ENCODE measurements around the gene SNAPC1.

The SNAPC1 gene, protein sequence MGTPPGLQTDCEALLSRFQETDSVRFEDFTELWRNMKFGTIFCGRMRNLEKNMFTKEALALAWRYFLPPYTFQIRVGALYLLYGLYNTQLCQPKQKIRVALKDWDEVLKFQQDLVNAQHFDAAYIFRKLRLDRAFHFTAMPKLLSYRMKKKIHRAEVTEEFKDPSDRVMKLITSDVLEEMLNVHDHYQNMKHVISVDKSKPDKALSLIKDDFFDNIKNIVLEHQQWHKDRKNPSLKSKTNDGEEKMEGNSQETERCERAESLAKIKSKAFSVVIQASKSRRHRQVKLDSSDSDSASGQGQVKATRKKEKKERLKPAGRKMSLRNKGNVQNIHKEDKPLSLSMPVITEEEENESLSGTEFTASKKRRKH

DNA sequence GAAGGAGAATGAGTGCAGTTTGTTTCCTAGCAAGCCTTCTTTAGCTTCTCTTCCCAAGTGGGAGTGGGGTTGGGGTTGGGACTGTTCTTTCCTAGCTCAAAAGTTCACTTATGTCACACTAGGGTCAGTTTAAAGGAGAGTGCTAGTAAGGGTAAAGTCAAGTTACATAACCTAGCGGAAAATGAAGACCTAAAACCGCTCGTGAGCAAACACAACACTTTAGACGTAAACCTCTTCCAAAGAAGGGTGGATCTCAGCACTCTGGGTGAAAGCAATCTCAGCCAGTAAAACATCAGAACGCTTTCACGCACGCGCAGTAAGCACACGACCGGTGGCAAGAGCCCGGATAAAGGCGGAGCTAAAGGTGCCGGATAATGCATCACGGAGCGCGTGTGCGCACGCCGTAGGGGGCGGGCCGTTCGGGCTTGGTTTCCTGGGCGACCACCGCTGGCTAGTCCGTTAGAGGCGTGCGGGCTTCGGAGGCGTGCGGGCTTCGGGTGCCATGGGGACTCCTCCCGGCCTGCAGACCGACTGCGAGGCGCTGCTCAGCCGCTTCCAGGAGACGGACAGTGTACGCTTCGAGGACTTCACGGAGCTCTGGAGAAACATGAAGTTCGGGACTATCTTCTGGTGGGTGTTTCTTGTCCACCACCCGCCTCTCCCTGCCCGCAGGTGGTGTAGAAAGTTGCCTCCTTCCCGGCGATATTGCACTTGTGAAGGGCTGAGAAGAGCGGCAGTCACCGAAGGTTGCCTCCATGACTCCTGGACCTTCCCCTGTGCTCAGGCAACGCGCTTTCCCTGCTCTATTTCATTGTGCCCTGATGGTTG is at the start of gene SNAPC1:
SNAPC1 (plus strand) TSS at position 462 of the 828 bp plus-strand sequence; CDS start at position 503, 41 bp downstream.
- peaks cover 45% of the 10 kb centered on the region for H3K4me1 Mint-ChIP-seq (ENCODE audit: low read depth)
- peaks cover 4% of the 10 kb centered on the region for H3K27me3 Mint-ChIP-seq
- no peaks in the 10 kb centered on the region for H3K9me3 Mint-ChIP-seq
- H3K4me3 Mint-ChIP-seq = peak within 1 kb of the TSS; percentile 96
- H3K27ac Mint-ChIP-seq = peak within 1 kb of the TSS; percentile 95
- peaks cover 23% of the 10 kb centered on the region for H3K36me3 Mint-ChIP-seq (ENCODE audit: low read depth)

DNA sequence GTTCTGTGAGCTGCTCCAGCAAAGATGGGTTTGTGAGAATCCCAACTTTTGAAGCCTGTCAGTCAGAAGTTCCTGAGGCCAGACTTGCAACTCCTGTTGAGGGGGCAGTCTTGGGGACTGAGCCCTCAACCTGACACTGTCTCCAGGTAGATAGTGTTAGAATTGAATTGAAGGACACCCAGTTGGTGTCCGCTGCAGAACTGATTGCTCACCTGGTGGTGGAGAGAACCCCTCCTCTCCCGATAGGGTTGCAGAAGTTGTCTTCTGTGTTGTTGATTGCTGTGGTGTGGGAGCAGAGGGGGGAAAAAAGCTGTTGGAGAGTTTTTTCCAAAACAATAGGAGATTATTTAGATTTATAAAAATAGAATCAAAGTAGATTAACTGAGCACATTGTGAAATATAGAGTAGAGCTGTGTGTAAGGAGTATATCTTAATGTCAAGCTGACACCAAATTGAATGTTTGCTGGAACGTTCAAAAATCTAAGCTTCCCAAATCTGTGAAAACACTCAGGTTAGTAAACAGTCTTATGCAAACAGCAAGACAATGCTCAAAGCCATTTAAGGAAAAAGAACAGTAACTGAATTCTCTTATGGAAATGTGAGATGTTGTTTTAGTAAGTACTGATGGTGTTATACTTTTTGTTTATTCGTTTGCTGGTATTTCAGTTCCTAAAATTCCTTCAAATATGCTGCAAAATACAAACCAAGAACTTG is 48.3 kb upstream of the SNAPC1 start:
- peak overlapping the region; percentile 40 for H3K27ac Mint-ChIP-seq
- no peaks in the 10 kb centered on the region for H3K27me3 Mint-ChIP-seq
- no peaks in the 10 kb centered on the region for H3K9me3 Mint-ChIP-seq
- H3K4me1 Mint-ChIP-seq (ENCODE audit: low read depth) = peaks cover 99% of the 10 kb centered on the region
- peaks cover 26% of the 10 kb centered on the region for H3K36me3 Mint-ChIP-seq (ENCODE audit: low read depth)
- H3K4me3 Mint-ChIP-seq = no peak overlapping the region

DNA sequence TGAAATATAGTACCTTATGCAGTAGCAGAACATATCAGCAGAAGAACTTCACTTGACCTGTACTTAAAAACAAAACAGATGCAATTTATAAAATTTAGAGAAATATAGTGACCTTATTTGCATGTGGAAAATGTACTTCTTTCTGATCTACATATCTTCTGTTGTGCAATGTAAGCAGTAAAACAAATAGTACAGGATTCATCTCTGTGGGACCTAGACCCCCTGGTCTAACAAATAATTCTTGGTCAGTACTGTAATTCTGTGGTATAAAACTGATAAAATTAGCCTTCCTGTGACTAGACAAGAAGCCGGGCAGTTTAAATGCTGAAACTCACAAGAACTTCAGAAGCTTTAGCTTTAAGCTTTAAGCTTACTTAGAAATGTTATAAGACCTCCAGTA is 45.3 kb upstream of the SNAPC1 start:
- H3K36me3 Mint-ChIP-seq (ENCODE audit: low read depth) = peaks cover 39% of the 10 kb centered on the region
- peaks cover 95% of the 10 kb centered on the region for H3K4me1 Mint-ChIP-seq (ENCODE audit: low read depth)
- H3K27me3 Mint-ChIP-seq = no peaks in the 10 kb centered on the region
- H3K4me3 Mint-ChIP-seq = no peak overlapping the region
- no peaks in the 10 kb centered on the region for H3K9me3 Mint-ChIP-seq
- peak overlapping the region; percentile 21 for H3K27ac Mint-ChIP-seq

DNA sequence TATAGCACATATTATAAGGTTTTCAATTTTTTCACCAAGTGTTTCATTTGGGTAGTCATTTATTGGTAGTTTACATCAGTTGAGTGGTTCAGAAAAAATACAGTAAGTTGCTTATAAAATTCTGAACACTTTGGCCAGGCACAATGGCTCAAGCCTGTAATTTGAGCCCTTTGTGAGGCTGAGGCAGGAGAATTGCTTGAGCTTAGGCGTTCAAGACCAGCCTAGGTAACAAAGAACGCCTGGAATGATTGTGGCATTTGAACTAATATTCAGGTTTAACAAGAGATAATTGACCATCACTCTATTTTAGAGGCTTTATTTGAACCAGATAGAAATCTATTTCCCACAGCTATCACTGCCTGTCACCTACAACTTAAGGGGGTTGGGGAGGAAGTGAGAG is 44.2 kb upstream of the SNAPC1 start:
- Mint-ChIP-seq H3K4me3 (no peak overlapping the region), H3K9me3 (no peaks in the 10 kb centered on the region), H3K4me1 (ENCODE audit: low read depth) (peaks cover 90% of the 10 kb centered on the region), H3K36me3 (ENCODE audit: low read depth) (peaks cover 37% of the 10 kb centered on the region), H3K27me3 (no peaks in the 10 kb centered on the region), H3K27ac (peak overlapping the region; percentile 58)

DNA sequence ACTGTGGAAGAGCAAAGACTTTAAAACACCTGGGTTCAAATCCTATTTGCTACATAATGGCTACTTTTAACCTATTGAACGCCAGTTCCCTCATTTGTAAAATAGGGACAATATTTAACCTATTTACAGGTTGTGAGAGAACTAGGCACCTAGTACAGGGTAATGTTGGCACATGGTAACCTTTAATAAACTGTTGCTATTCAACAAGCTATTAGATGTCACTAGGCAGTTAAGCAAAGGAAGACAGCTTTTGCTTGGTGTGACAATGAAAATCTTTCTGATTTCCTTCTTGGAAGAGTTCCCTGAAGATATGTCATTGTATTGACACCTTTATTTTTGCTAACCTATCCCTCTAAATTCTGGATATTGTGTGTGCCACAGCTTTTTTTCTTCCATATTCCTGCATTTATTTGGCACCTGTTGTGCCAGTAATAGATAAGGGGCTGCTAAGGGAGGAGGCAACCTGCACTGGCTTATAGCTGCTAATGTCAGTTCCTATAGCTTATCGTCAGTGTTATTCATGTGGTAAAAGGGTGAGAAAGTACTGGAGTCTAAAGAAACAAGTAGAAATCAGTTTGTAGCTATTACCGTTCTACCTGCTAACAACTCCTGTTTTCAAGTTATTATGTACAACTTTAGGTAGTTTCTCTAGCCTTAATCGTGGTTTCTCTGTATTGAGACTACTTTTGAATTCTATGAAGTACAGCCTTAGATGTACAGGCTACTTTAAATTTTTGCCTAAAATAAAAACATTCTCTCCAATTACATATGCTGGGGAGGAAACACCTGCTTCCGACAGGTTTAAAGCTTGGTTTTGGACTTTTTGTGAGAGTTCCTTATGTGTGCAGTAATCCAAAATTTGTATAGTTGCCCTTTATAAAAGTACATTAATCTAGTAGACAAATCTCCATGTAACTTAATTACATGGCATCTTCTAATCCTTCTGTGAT is 42.6 kb upstream of the SNAPC1 start:
- Mint-ChIP-seq H3K27ac (peak overlapping the region; percentile 60), H3K4me3 (peak overlapping the region; percentile 31), H3K36me3 (ENCODE audit: low read depth) (peaks cover 43% of the 10 kb centered on the region), H3K9me3 (no peaks in the 10 kb centered on the region), H3K27me3 (no peaks in the 10 kb centered on the region), H3K4me1 (ENCODE audit: low read depth) (peaks cover 86% of the 10 kb centered on the region)

DNA sequence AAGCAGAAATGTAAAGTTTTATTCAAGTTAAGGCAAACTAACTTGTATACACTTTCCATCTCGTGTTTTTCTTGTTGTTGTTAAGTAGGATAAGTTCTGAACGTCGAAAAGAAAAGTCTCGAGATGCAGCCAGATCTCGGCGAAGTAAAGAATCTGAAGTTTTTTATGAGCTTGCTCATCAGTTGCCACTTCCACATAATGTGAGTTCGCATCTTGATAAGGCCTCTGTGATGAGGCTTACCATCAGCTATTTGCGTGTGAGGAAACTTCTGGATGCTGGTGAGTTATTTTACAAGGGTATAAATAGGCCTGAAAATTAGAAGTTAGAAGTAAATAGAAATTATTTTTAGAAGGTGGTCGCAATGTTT is 41.9 kb upstream of the SNAPC1 start:
- peaks cover 85% of the 10 kb centered on the region for H3K4me1 Mint-ChIP-seq (ENCODE audit: low read depth)
- peaks cover 48% of the 10 kb centered on the region for H3K36me3 Mint-ChIP-seq (ENCODE audit: low read depth)
- peak overlapping the region; percentile 60 for H3K27ac Mint-ChIP-seq
- H3K9me3 Mint-ChIP-seq = no peaks in the 10 kb centered on the region
- H3K4me3 Mint-ChIP-seq = peak overlapping the region; percentile 31
- H3K27me3 Mint-ChIP-seq = no peaks in the 10 kb centered on the region

DNA sequence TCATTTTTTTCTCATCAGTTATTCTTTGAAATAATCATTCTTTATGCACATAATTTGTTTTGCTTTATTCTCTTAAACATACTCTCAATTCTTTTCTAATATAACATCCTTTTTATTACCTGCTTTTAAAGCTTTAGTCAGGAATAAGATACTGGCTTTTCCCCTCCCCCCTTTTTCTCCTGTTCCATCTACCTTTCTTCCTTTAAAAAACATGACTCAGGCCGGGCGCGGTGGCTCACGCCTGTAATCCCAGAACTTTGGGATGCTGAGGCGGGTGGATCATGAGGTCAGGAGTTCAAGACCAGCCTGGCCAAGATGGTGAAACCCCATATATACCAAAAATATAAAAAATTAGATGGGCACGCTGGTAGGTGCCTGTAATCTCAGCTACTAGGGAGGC is 41.5 kb upstream of the SNAPC1 start:
- no peaks in the 10 kb centered on the region for H3K27me3 Mint-ChIP-seq
- peaks cover 84% of the 10 kb centered on the region for H3K4me1 Mint-ChIP-seq (ENCODE audit: low read depth)
- no peaks in the 10 kb centered on the region for H3K9me3 Mint-ChIP-seq
- H3K27ac Mint-ChIP-seq = peak overlapping the region; percentile 50
- peaks cover 53% of the 10 kb centered on the region for H3K36me3 Mint-ChIP-seq (ENCODE audit: low read depth)
- peak overlapping the region; percentile 30 for H3K4me3 Mint-ChIP-seq

DNA sequence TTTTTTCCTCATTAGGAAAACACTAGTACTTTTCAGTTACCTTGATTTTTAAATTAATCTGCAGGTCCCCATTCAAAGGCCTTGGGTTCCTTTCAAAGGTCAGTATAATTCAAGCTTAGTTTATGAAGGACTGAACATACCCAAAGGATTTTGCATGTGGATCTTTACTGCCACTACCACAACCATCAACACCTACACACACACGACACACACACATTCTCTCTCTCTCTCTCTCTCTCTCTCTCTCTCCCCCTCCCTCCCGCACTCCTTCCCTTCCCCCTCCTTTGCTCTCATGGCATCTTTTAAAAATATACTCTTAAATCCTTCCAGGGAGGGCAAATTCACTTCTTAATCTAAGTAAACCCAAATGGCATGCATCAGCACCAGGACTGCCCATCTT is 38.1 kb upstream of the SNAPC1 start:
- Mint-ChIP-seq H3K27ac (no peak overlapping the region), H3K9me3 (no peaks in the 10 kb centered on the region), H3K27me3 (no peaks in the 10 kb centered on the region), H3K36me3 (ENCODE audit: low read depth) (peaks cover 82% of the 10 kb centered on the region), H3K4me3 (no peak overlapping the region), H3K4me1 (ENCODE audit: low read depth) (peaks cover 84% of the 10 kb centered on the region)

DNA sequence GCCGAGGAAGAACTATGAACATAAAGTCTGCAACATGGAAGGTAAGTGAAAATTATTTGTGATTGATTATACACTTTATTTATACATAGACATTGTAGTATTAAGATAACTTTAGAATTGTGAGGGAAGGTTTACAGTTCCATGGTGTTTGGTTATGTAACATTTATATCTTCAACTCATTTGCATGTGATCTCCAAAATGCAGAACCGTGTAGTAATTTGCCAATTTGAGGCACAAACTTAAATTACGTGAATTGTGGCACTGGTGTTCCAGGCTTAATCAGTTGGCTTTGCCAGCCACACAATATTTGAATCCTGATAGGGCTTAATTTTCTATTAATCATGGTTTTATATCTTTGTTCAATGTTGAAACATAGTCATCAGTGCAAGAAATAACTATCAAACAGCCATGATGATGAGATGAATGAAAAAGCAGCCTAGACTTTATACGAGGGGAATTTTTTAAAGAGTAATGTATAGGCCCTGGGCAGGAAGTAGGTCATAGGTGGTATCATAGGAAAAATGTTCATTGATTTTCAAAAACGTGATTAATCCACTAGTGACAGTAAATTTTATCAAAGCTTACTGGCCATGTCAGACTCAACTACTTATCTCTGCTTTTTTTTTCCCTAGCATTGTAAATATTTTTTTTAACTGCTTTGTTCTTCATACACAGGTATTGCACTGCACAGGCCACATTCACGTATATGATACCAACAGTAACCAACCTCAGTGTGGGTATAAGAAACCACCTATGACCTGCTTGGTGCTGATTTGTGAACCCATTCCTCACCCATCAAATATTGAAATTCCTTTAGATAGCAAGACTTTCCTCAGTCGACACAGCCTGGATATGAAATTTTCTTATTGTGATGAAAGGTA is 35.2 kb upstream of the SNAPC1 start:
- Mint-ChIP-seq H3K9me3 (no peaks in the 10 kb centered on the region), H3K4me1 (ENCODE audit: low read depth) (peaks cover 74% of the 10 kb centered on the region), H3K27ac (peak overlapping the region; percentile 71), H3K4me3 (peak overlapping the region; percentile 13), H3K36me3 (ENCODE audit: low read depth) (peaks cover 91% of the 10 kb centered on the region), H3K27me3 (no peaks in the 10 kb centered on the region)

DNA sequence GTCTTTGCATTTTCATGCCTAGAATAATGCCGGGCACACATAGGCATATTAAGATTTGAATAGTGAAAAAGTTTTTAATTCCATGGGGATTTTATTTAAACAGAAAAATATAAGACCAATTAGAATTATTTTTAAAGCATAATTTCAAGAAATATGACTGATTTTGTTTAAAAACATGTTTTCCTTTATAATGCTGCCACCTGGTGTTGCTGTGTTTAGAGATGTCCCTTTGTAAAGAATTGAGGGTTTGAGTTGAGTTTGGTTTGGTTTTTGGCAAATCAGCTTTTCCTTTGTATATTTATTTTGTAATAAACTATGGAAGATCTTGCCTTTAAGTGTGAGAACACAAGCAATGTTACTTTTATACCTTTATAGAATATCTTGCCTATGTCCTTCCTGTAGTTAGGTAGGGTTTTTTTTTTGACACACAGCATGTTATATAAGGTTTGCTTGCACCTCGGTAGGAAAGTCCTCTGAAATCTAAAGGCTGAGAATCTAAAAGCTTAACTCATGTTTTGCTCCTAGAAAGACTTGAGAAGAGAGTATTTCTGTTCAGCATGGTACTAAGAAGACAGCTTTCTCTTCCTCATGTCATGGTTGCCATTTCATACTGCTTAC is 31.4 kb upstream of the SNAPC1 start:
- peaks cover 95% of the 10 kb centered on the region for H3K36me3 Mint-ChIP-seq (ENCODE audit: low read depth)
- peaks cover 49% of the 10 kb centered on the region for H3K4me1 Mint-ChIP-seq (ENCODE audit: low read depth)
- no peaks in the 10 kb centered on the region for H3K27me3 Mint-ChIP-seq

DNA sequence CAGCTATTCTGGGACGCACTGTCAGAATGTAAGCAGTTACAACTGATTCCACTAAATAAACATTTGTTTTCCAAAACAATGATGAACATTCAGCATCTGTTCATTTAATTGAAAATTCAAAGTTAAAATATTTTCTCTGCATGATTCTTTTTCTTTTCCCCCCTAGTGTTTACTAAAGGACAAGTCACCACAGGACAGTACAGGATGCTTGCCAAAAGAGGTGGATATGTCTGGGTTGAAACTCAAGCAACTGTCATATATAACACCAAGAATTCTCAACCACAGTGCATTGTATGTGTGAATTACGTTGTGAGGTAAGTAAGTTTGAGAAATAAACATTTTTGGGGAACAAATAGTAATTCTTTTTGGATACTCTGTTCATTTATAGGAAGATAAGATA is 28.2 kb upstream of the SNAPC1 start:
- no peak overlapping the region for H3K4me3 Mint-ChIP-seq
- H3K36me3 Mint-ChIP-seq (ENCODE audit: low read depth) = peaks cover 92% of the 10 kb centered on the region
- H3K9me3 Mint-ChIP-seq = no peaks in the 10 kb centered on the region
- no peaks in the 10 kb centered on the region for H3K27me3 Mint-ChIP-seq
- H3K27ac Mint-ChIP-seq = no peak overlapping the region
- H3K4me1 Mint-ChIP-seq (ENCODE audit: low read depth) = peaks cover 22% of the 10 kb centered on the region

More for the DNA sequence above, 31.4 kb upstream of the SNAPC1 start:
- H3K27ac Mint-ChIP-seq = peak overlapping the region; percentile 14
- no peaks in the 10 kb centered on the region for H3K9me3 Mint-ChIP-seq
- H3K4me3 Mint-ChIP-seq = no peak overlapping the region

DNA sequence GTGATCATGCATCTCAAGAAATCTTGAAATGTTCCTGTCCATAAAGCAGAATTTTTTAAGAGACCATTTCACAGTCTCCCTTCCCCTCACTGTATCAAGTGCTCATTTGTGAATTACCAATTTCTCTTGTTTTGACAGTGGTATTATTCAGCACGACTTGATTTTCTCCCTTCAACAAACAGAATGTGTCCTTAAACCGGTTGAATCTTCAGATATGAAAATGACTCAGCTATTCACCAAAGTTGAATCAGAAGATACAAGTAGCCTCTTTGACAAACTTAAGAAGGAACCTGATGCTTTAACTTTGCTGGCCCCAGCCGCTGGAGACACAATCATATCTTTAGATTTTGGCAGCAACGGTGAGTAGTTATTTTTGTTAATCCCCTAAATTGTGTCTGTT is 25.5 kb upstream of the SNAPC1 start:
- Mint-ChIP-seq H3K9me3 (no peaks in the 10 kb centered on the region), H3K27me3 (no peaks in the 10 kb centered on the region), H3K36me3 (ENCODE audit: low read depth) (peaks cover 86% of the 10 kb centered on the region), H3K4me3 (no peak overlapping the region), H3K4me1 (ENCODE audit: low read depth) (peaks cover 8% of the 10 kb centered on the region), H3K27ac (peak overlapping the region; percentile 63)

DNA sequence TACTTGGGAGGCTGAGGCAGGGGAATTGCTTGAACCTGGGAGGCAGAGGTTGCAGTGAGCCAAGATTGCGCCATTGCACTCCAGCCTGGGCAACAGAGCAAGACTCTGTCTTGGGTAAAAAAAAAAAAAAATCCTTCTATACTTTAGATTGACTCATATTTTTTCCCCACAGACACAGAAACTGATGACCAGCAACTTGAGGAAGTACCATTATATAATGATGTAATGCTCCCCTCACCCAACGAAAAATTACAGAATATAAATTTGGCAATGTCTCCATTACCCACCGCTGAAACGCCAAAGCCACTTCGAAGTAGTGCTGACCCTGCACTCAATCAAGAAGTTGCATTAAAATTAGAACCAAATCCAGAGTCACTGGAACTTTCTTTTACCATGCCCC is 24.3 kb upstream of the SNAPC1 start:
- H3K4me1 Mint-ChIP-seq (ENCODE audit: low read depth) = peaks cover 4% of the 10 kb centered on the region
- peak overlapping the region; percentile 63 for H3K27ac Mint-ChIP-seq
- H3K36me3 Mint-ChIP-seq (ENCODE audit: low read depth) = peaks cover 83% of the 10 kb centered on the region
- H3K9me3 Mint-ChIP-seq = no peaks in the 10 kb centered on the region
- no peak overlapping the region for H3K4me3 Mint-ChIP-seq
- no peaks in the 10 kb centered on the region for H3K27me3 Mint-ChIP-seq
